GM21423 (cell line): ENCODE measurements around the gene KLHL26.

ENCODE experiments used
- ATAC-seq: cut with Tn5 transposase; IDR thresholded peaks from one replicate; pipeline ENCODE4 v1.9.1; 2021; ENCODE audit warnings: mild to moderate bottlenecking, moderate library complexity; ENCODE audit not compliant: unreplicated experiment

KLHL26 gene

DNA sequence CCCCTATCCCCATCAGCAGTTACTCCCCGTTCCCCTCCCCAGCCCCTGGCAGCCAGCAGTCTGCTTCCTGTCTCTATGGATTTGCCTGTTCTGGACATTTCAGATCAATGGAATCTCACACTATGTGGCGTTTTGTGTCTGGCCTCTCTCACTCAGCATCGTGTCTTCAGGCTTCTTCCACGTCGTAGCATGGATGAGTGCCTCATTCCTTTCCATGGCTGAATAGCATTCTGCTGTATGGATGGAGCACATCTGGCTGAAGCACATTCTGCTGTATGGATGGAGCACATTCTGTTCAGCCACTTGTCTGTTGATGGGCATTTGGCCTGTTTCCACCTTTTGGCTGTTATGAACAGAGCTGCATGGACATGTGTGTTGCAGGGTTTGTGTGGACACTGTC lies 76.2 kb downstream of the KLHL26 start:
- no peak for ATAC-seq

DNA sequence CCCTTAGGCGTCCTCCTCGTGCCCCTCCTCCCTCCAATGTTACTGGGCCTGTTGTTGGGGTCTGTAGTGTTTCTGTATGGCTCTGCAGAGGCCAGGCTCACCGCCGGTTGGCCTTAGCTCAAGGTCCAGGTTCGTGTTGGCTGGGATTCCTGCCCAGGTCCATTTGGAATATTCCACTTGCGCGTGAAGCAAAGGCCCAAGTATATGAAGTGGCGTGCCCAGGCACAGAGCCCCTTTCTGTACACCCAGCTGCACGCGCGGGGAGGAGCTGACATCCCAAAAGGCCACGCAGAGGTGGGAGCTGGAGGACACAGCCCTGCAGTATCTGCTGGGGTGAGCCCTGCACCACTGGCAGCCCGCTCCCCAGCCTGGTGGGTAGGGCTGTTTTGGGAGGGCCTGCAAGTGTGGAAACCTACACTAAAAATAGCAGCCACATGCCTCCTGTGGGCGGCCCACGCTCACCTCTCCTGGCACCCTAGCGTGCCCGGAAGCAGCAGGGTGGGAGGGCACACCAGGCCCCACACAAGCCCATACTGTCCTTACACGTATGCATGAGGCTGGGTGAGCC lies 76.8 kb downstream of the KLHL26 start:
- ATAC-seq: no peak

DNA sequence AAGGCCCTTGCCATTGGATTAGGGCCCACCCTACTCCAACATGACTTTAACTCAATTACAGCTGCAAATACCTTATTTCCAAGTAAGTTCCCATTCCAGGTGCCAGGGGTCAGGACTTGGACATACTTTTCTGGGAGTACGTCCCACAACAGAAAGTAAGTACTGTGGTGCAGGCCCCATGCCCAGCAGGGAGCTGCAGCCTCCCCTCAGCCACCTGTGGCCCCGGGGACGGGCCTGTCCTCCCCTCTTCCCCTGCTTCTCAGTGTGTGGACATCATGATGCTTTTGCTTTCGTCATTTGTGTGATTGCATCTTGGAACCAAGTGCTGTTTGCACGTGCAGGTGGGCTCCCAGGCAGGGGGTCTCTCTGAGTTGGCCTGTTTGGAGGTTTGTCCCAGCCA lies 78.6 kb downstream of the KLHL26 start:
- ATAC-seq: no peak

DNA sequence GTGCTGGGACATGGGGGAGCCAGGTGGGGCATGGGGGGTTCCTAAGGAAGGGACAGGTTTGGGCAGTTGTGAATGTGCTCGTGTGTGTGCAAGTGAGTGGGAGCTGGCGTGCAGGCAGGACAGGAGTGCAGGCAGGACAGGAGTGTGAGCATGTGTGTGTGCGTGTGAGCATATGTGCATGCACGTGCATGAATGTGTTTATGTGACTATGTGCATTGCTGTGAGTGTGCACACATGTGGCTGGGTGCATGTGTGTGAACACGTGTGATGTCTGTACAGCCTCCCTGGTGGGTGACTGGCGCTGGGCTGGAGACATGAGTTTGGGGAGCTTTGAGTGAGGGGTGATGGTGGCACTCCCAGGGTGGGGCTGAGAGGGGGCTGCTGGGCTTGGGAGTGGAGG lies 80.0 kb downstream of the KLHL26 start:
- no peak for ATAC-seq

DNA sequence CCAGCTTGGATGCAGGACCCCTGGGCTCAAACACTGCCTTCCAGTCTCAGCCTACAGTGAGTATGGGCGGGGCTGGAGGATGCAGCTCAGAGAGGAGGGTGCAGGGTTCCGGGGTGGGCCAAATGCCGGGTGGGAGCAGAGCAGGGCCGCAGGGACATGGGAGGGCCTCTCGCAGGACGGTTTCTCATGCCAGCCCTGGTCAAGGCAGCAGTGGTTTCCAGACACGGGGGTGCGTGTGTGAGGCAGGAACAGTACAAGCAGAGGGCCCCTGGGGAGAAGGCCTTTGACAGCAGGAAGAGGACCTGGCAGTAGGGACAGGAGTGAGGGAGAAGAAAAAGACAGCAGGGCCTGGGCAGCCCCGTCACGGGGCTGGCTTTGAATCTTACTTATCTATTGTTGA lies 80.8 kb downstream of the KLHL26 start:
- no peak for ATAC-seq

- no peak for ATAC-seq
Measured at GRCh38 chr19:18718015-18718526, 81.2 kb downstream of the KLHL26 start.

DNA sequence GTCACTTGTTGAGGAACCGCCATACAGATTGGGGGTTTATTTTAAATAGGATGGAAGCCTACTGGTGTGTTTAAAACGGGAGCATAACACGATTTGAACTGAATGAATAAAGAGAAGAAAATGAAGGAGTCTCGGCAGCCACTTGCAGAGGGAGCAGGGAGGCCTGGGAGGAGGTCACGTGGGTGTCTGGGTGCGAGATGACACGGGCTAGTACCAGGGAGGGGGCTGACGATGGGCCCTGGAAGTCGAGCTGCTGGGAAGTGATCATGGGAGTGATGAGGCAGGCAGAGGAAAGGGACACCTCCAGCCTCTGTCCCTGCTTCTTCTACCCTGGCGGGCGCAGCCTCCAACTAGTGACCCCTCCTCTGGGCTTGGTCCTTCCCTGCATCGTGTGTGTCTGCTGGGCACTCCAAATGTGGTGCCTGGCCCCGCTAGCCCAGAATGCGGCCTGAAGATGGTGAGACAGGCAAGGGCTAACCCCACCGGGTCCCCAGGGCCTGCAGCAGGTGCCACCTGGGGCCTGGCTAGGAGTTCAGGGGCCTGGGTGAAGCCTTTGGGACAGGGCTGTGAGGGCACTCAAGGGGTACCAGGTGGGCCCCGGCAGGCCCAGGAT lies 82.1 kb downstream of the KLHL26 start:
- ATAC-seq: no peak

DNA sequence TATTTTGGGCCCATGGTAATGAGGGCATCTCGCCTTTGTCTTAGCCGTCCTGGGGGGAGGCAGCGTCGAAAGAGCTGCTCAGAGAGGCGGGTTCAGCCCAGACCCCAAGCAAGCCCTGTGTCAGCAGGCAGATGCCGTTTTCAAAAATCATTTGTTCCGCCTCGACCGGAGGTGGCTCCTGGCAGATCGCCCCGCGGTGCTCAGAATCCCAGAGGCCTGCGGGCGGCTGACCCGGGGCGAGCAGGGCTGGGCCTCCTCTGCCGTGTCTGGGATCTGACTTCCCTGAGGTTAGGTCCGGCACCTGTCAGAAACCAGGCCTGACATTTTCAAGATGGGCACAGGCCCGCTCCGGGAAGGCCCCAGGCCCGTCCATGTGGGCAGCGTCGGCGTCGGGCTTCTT lies 82.7 kb downstream of the KLHL26 start:
- no peak for ATAC-seq
